Activated B cell treated with CpG ODN at 0.5 μM for 24 hours (primary cell): Measurements from ENCODE around the gene ADCK2. TPM values are rescaled to one million over a fixed set of nuclear protein-coding genes. Genes with fewer than 3 reads are reported as not detected.
"Not testable (repeated sequence)": the region's sequence is repeated elsewhere in the genome, so short reads cannot be mapped to it uniquely, and the experiment has no call there.

ENCODE experiments used
- ATAC-seq: fragments of 200-7000 bp; cut with Tn5 transposase; one replicate; pipeline ENCODE4 v1.10.0; 2021; ENCODE audit warnings: low read depth, mild to moderate bottlenecking, moderate library complexity
- CTCF ChIA-PET: fragments of 350-600 bp; sonication (Branson Sonifier 250); formaldehyde crosslinking; loops from one replicate; lab custom pipeline; 2021; ENCODE audit warnings: antibody characterized with exemption; lab: Charles Lee
- POLR2A ChIA-PET: fragments of 350-600 bp; sonication (Branson Sonifier 250); formaldehyde crosslinking; loops from one replicate; lab custom pipeline; 2021; ENCODE audit warnings: antibody characterized with exemption; lab: Charles Lee
- DNase-seq: peaks from one replicate; pipeline ENCODE4 v3.0.0; 2022
- H3K27ac Mint-ChIP-seq: one replicate; pipeline ENCODE4 v1.8.0; 2020; ENCODE audit warnings: mixed read lengths
- H3K27me3 Mint-ChIP-seq: one replicate; pipeline ENCODE4 v1.8.0; 2021; ENCODE audit warnings: mixed read lengths
- H3K36me3 Mint-ChIP-seq: one replicate; pipeline ENCODE4 v1.8.0; 2021; ENCODE audit warnings: low read depth, mixed read lengths
- H3K4me1 Mint-ChIP-seq: one replicate; pipeline ENCODE4 v1.8.0; 2021; ENCODE audit warnings: mixed read lengths
- H3K4me3 Mint-ChIP-seq: one replicate; pipeline ENCODE4 v1.8.0; 2020; ENCODE audit warnings: mild to moderate bottlenecking, mixed read lengths
- H3K9me3 Mint-ChIP-seq: one replicate; pipeline ENCODE4 v1.8.0; 2020; ENCODE audit warnings: mixed read lengths
- intact Hi-C: fragments of 100-400 bp; cut with micrococcal nuclease; formaldehyde crosslinking; loops from one replicate; pipeline ENCODE4 v1.15.1; 2024
- total RNA-seq: library from RNA; stranded (reverse); gene quantifications from 2 replicates; pipeline ENCODE4 v1.2.3, GENCODE V29; 2022
- TF ChIP-seq, protein P1 (sequence below): fragments of 200-600 bp; IDR thresholded peaks from one replicate; pipeline ENCODE4 v1.8.0; 2022; ENCODE audit warnings: antibody characterized with exemption, mild to moderate bottlenecking

Gene ADCK2, protein sequence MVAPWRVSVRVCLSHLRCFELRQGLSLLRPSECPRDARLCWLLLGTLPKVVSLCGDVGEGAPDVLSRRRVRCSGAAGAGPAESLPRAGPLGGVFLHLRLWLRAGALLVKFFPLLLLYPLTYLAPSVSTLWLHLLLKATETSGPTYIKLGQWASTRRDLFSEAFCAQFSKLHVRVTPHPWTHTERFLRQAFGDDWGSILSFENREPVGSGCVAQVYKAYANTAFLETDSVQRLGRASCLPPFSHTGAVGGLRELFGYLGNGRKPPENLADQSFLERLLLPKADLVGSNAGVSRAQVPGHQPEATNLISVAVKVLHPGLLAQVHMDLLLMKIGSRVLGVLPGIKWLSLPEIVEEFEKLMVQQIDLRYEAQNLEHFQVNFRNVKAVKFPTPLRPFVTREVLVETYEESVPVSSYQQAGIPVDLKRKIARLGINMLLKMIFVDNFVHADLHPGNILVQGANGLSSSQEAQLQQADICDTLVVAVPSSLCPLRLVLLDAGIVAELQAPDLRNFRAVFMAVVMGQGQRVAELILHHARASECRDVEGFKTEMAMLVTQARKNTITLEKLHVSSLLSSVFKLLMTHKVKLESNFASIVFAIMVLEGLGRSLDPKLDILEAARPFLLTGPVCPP
- 17.6 and 19.1 TPM in 2 replicates for total RNA-seq

DNA sequence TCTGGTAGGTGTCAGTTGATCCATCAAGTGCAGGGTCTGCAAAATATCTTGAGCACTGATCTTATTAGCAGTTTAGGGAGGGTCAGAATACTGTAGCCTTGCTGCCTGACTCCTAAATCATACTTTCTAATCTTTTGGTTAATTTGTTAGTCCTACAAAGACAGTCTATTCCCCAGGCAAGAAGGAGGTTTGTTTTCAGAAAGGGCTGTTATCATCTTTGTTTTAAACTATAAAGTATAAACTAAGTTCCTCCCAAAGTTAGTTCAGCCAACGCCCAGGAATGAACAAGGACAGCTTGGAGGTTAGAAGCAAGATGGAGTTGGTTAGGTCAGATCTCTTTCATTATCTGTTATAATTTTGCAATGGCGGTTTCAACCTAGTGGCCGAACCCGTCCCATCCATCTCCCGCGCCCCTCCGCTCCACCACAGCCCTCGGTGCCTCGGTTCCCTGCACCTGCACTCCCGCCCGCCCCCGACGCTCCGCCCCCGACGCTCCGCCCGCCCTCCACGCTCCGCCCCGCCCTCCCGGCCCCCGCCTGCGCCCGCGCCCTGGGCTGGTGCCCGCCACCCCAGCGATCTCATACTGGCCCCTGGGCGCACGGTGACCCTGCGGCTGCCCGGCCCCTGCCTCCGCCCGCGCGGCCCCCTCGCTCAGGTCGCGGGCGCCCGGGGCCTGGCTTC is at the start of gene ADCK2:
Gene ADCK2 (plus strand): TSS at position 564 of the 681 bp plus-strand sequence. CDS start 386 bp downstream, outside the sequence.
- Mint-ChIP-seq H3K27me3 (no peaks in the 10 kb centered on the region), H3K4me1 (peaks cover 50% of the 10 kb centered on the region), H3K9me3 (no peaks in the 10 kb centered on the region), H3K4me3 (peak within 1 kb of the TSS; percentile 88), H3K36me3 (no peaks in the 10 kb centered on the region), H3K27ac (peak within 1 kb of the TSS; percentile 86)
- TF ChIP-seq, protein P1, sequence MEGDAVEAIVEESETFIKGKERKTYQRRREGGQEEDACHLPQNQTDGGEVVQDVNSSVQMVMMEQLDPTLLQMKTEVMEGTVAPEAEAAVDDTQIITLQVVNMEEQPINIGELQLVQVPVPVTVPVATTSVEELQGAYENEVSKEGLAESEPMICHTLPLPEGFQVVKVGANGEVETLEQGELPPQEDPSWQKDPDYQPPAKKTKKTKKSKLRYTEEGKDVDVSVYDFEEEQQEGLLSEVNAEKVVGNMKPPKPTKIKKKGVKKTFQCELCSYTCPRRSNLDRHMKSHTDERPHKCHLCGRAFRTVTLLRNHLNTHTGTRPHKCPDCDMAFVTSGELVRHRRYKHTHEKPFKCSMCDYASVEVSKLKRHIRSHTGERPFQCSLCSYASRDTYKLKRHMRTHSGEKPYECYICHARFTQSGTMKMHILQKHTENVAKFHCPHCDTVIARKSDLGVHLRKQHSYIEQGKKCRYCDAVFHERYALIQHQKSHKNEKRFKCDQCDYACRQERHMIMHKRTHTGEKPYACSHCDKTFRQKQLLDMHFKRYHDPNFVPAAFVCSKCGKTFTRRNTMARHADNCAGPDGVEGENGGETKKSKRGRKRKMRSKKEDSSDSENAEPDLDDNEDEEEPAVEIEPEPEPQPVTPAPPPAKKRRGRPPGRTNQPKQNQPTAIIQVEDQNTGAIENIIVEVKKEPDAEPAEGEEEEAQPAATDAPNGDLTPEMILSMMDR = no peak
- CTCF ChIA-PET = no interaction called here
- intact Hi-C loops = loop anchor here (1.0 to 10.0 kb wide), 3 partner anchors 16 to 1308 kb away; partner anchors contain the start of gene MKRN1
- ATAC-seq = peak; percentile 67
- peak; percentile 66 for DNase-seq
- POLR2A ChIA-PET = interaction anchor here (1.3 to 2.4 kb wide), 4 partner anchors 16 to 25 kb away, joined by 3 to 8 read pairs (median 4); partner anchors contain the start of gene NDUFB2

DNA sequence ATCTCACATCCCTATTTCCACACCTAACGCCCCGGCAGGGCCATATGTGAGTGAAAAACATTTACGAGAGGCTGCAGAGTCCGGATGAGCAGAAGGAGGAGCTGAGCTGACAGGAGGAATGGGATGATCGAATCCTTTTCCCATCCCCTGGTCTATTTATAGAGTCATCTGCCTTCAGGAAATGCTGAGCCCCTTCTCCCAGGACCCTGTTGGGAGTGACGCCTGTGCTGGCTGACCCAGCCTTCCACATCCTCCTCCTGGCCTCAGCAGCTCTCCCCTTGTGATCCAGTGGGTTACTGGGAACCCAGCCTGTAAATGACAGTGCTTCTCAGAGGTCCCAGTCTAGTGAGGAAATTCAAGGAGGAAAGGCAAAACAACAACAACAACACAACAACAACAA is 48.8 kb upstream of the ADCK2 start:
- Mint-ChIP-seq H3K9me3 (no peaks in the 10 kb centered on the region), H3K36me3 (no peaks in the 10 kb centered on the region), H3K27ac (no peak overlapping the region), H3K4me3 (no peak overlapping the region), H3K4me1 (peaks cover 6% of the 10 kb centered on the region), H3K27me3 (peaks cover 4% of the 10 kb centered on the region)
- POLR2A ChIA-PET = no interaction called here
- ATAC-seq (no peak), DNase-seq (no peak)
- TF ChIP-seq, protein P1 = no peak
- intact Hi-C loops = no loop called here
- CTCF ChIA-PET = no interaction called here

DNA sequence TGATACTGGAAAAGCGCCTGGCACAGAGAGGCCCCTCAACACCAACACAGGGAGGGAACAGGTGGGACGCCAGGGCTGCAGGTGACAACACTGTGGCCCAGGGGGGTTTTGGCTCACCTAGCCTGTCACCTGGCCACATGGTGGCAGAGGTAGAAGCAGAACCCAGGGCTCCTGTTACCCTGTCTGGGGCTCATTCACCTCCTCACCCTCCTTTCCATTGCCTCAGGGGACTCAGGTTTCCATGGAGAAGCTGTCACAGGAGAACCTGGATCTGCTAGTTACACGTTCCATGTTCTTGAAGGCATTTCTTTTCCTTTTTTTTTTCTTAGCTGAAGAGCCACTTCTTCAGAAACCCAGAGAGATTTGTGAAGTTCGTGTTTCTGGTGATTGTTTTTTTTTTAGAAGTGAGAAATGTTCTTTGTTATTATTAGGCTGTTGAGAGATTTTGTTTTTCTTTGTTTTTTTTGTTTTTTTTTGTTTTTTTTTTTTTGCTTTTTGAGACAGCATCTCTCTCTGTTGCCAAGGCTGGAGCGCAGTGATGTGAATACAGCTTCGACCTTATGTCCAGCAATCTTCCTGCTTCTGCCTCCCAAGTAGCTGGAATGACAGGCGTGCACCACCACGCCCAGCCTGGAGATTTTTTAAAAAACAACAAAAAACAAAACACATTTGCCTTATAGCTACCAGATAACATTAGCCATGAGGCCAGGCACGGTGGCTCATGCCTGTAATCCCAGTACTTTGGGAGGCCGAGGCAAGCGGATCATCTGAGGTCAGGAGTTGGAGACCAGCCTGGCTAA is 48.2 kb upstream of the ADCK2 start:
- intact Hi-C loops = no loop called here
- ChIA-PET CTCF (no interaction called here), POLR2A (no interaction called here)
- peaks cover 7% of the 10 kb centered on the region for H3K27me3 Mint-ChIP-seq
- TF ChIP-seq, protein P1 = no peak
- H3K27ac Mint-ChIP-seq = no peak overlapping the region
- ATAC-seq (no peak), DNase-seq (no peak)
- H3K4me3 Mint-ChIP-seq = no peak overlapping the region
- H3K4me1 Mint-ChIP-seq = peaks cover 6% of the 10 kb centered on the region
- no peaks in the 10 kb centered on the region for H3K9me3 Mint-ChIP-seq
- H3K36me3 Mint-ChIP-seq = no peaks in the 10 kb centered on the region

DNA sequence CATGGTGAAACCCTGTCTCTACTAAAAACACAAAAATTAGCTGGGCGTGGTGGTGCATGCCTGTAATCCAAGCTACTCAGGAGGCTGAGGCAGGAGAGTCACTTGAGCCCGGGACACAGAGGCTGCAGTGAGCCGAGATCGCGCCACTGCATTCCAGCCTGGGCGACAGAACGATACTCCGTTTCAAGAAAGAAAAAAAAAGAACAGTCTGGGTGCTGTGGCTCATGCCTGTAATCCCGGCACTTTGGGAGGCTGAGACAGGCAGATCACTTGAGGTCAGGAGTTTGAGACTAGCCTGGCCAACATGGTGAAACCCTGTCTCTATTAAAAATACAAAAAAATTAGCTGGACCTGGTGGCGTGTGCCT is 47.6 kb upstream of the ADCK2 start:
- ATAC-seq, H3K27ac Mint-ChIP-seq, H3K36me3 Mint-ChIP-seq, H3K4me1 Mint-ChIP-seq, DNase-seq, POLR2A ChIA-PET, H3K9me3 Mint-ChIP-seq, H3K27me3 Mint-ChIP-seq, H3K4me3 Mint-ChIP-seq, intact Hi-C loops: not testable (repeated sequence)
- CTCF ChIA-PET = interaction anchor here (1.0 kb wide), 1 partner anchor 28 kb away, joined by 3 read pairs; no protein-coding TSS in a partner anchor
